ENCODE measurements around the gene ZNRF1.

The ZNRF1 gene

GRCh38 chr16:75068085-75069031 is 69.5 kb downstream of the ZNRF1 start:
- no peak overlapping the region for H3K27ac Mint-ChIP-seq (ENCODE audit: low read depth)
- ATAC-seq (replicated peaks; ENCODE audit: extremely low read depth, poor library complexity, severe bottlenecking): no peak
- DNase-seq (ENCODE audit: low spot score in 2 of 2): no peak
- H3K4me1 Mint-ChIP-seq: peaks cover 14% of the 10 kb centered on the region
- no peaks in the 10 kb centered on the region for H3K9me3 Mint-ChIP-seq
- no peaks in the 10 kb centered on the region for H3K27me3 Mint-ChIP-seq
- peaks cover 1% of the 10 kb centered on the region for H3K36me3 Mint-ChIP-seq (ENCODE audit: insufficient read depth)
- no peak overlapping the region for H3K4me3 Mint-ChIP-seq

DNA sequence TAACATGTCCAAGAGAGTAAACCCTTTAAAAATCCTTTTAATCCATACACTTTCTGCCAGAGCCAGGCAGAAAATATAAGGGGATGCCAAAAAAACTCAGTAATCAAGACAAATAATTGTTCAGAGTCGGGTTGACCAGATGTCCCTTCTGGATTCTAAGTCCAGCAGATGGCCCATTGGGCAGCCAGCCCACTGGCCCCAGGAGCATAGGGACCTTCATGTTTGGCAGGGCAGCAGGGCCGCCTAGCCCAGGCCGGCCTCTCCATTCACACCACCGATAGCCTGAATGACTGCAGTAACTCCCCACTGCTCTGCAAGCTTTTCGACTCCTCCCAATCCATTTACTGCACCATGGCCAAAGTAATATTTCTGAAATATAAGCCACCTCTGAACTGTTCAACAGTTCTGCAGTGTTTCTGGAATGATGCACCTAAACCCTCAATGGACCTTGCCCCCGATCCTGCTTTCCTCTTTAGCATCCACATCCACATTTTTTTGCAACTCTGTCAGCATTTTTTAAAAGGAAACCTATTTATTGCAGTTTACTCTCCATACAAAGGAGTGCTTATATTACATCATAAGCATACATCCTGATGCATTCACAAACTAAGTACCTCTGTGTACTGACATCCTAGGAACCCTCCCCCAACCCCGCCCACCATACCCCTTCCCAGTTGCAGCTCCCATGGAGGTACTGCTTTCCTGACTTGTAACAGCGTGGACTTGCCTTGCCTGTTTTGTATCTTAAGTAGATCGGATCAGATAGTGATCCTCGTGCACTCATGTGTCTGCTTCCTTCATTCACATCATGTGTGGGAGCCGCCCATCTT is 71.4 kb downstream of the ZNRF1 start:
- DNase-seq (ENCODE audit: low spot score in 2 of 2): no peak
- H3K36me3 Mint-ChIP-seq (ENCODE audit: insufficient read depth): peaks cover 4% of the 10 kb centered on the region
- peaks cover 15% of the 10 kb centered on the region for H3K4me1 Mint-ChIP-seq
- no peak overlapping the region for H3K27ac Mint-ChIP-seq (ENCODE audit: low read depth)
- no peaks in the 10 kb centered on the region for H3K27me3 Mint-ChIP-seq
- no peaks in the 10 kb centered on the region for H3K9me3 Mint-ChIP-seq
- no peak for ATAC-seq (replicated peaks; ENCODE audit: extremely low read depth, poor library complexity, severe bottlenecking)
- H3K4me3 Mint-ChIP-seq: no peak overlapping the region

DNA sequence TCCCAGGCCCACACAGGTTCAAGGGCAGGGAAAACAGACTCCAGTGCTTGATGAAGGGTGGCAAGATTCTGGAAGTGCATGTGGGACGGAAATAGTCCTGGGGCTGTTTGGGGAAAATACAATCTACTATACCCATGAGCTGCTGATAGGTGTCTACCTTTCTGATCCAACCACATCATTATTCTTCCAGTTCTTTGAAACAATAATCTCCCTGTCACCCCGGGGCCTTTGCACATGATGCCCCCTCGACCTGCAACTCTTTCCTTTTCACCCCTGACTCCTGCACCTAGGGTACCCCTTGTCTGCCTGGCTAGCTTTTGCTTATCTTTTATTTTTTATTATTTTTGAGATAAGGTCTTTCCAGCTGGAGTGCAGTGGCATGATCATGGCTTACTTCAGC is 72.8 kb downstream of the ZNRF1 start:
- H3K27ac Mint-ChIP-seq (ENCODE audit: low read depth): no peak overlapping the region
- H3K4me3 Mint-ChIP-seq: no peak overlapping the region
- ATAC-seq (replicated peaks; ENCODE audit: extremely low read depth, poor library complexity, severe bottlenecking) (no peak), DNase-seq (ENCODE audit: low spot score in 2 of 2) (no peak)
- no peaks in the 10 kb centered on the region for H3K9me3 Mint-ChIP-seq
- H3K27me3 Mint-ChIP-seq: no peaks in the 10 kb centered on the region
- H3K4me1 Mint-ChIP-seq: peaks cover 23% of the 10 kb centered on the region
- peaks cover 6% of the 10 kb centered on the region for H3K36me3 Mint-ChIP-seq (ENCODE audit: insufficient read depth)

- H3K27me3 Mint-ChIP-seq: no peaks in the 10 kb centered on the region
- DNase-seq (ENCODE audit: low spot score in 2 of 2): no peak
- ATAC-seq (replicated peaks; ENCODE audit: extremely low read depth, poor library complexity, severe bottlenecking): no peak
- no peaks in the 10 kb centered on the region for H3K9me3 Mint-ChIP-seq
- H3K4me3 Mint-ChIP-seq: no peak overlapping the region
- no peak overlapping the region for H3K27ac Mint-ChIP-seq (ENCODE audit: low read depth)
- H3K4me1 Mint-ChIP-seq: peaks cover 25% of the 10 kb centered on the region
- H3K36me3 Mint-ChIP-seq (ENCODE audit: insufficient read depth): peaks cover 6% of the 10 kb centered on the region
Measured at GRCh38 chr16:75072239-75072947, 73.6 kb downstream of the ZNRF1 start.

GRCh38 chr16:75073545-75074303 is 74.9 kb downstream of the ZNRF1 start:
- Mint-ChIP-seq H3K27ac (ENCODE audit: low read depth) (peak overlapping the region; percentile 62), H3K4me1 (peaks cover 28% of the 10 kb centered on the region)

DNA sequence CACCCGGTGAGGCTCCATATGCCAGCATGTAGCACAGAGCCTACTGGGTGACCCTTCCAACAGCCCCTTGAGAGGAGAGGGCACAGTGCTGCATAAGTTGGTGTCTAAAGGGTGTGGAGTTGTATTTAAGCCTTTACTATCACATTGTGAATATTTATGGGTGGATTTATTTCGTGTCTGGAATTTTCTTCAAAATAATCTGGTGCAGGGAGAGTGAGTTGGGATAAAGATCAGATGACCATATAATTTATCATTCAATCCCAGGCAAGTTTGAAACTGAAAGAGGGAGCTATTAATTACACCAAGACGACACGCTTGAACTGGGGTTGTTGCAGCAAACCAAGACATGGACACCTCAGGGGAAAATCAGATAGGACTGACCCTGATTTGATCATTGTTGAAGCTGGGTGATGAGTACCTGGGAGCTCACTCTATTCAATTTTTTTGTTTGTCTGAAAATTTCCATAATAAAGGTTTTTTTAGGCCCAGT is 75.5 kb downstream of the ZNRF1 start:
- peak overlapping the region; percentile 62 for H3K27ac Mint-ChIP-seq (ENCODE audit: low read depth)
- no peak overlapping the region for H3K4me3 Mint-ChIP-seq
- ATAC-seq (replicated peaks; ENCODE audit: extremely low read depth, poor library complexity, severe bottlenecking) (no peak), DNase-seq (ENCODE audit: low spot score in 2 of 2) (no peak)
- peaks cover 6% of the 10 kb centered on the region for H3K36me3 Mint-ChIP-seq (ENCODE audit: insufficient read depth)
- H3K27me3 Mint-ChIP-seq: no peaks in the 10 kb centered on the region
- no peaks in the 10 kb centered on the region for H3K9me3 Mint-ChIP-seq
- H3K4me1 Mint-ChIP-seq: peaks cover 30% of the 10 kb centered on the region

More at GRCh38 chr16:75073545-75074303, 74.9 kb downstream of the ZNRF1 start:
- DNase-seq (ENCODE audit: low spot score in 2 of 2) (no peak), ATAC-seq (replicated peaks; ENCODE audit: extremely low read depth, poor library complexity, severe bottlenecking) (no peak)
- H3K27me3 Mint-ChIP-seq: no peaks in the 10 kb centered on the region
- no peaks in the 10 kb centered on the region for H3K9me3 Mint-ChIP-seq
- no peak overlapping the region for H3K4me3 Mint-ChIP-seq
- peaks cover 6% of the 10 kb centered on the region for H3K36me3 Mint-ChIP-seq (ENCODE audit: insufficient read depth)

DNA sequence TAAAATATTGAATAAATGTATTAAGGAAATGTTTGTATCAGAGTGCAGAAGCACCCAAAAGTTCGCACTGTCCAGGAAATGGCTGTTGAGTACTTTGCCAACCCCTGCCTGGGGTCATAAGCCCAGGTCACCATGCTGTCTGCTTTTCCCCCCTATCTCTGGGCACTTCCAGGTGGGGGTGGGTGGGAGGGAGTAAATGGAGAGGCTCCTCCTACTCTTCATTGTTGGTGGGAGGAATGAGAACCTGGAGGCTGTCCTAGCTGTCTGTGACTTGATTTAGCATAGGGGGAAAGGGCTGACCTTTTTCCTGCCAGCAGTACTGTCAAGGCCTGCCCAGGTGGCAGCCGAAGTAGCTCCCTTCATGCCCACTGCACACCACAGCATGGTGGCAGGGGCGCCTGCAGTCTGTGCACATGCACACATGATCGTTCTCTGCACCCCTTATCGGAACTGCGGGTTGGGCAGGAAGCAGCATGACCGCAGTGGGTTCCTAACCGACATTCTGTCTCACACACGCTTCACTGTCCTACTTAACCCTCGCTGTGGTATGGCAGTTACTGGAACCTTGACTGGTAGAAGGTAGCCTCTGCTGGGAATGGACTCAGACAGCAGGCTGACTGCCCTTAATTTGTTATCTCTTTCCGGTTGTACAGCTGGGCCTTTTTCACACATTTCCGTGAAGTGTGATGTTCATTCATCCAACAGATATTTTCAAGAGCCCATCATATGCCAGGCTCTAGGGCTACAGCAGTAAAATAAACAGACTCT is 76.3 kb downstream of the ZNRF1 start:
- peaks cover 30% of the 10 kb centered on the region for H3K4me1 Mint-ChIP-seq
- peak overlapping the region; percentile 67 for H3K4me3 Mint-ChIP-seq
- H3K36me3 Mint-ChIP-seq (ENCODE audit: insufficient read depth): peaks cover 6% of the 10 kb centered on the region
- ATAC-seq (replicated peaks; ENCODE audit: extremely low read depth, poor library complexity, severe bottlenecking): peak; percentile 99
- H3K27me3 Mint-ChIP-seq: no peaks in the 10 kb centered on the region
- H3K9me3 Mint-ChIP-seq: no peaks in the 10 kb centered on the region
- peak; percentile 73 to 85 for DNase-seq (ENCODE audit: low spot score in 2 of 2)
- peak overlapping the region; percentile 94 for H3K27ac Mint-ChIP-seq (ENCODE audit: low read depth)

GRCh38 chr16:75075688-75076268 is 77.0 kb downstream of the ZNRF1 start:
- Mint-ChIP-seq H3K36me3 (ENCODE audit: insufficient read depth) (peaks cover 6% of the 10 kb centered on the region), H3K9me3 (no peaks in the 10 kb centered on the region), H3K4me3 (peak overlapping the region; percentile 67), H3K27ac (ENCODE audit: low read depth) (peak overlapping the region; percentile 94), H3K4me1 (peaks cover 30% of the 10 kb centered on the region), H3K27me3 (no peaks in the 10 kb centered on the region)
- ATAC-seq (replicated peaks; ENCODE audit: extremely low read depth, poor library complexity, severe bottlenecking) (no peak), DNase-seq (ENCODE audit: low spot score in 2 of 2) (no peak)

DNA sequence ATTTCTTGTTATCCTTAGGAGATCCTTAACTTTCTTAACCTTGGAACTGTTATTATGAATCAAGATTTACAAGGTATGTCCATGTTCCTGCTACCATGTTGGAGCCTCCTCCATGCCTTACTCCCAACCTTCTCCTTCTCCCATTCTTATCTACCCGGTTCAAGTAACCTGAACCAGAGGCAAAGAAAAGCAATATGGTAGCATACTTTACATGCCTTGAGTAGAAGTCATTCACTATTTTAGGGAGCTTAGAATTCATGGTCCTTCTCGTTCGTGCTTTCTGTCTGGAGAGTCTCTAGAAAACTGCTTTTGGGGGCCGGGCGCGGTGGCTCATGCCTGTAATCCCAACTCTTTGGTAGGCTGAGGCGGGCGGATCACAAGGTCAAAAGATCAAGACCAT is 80.1 kb downstream of the ZNRF1 start:
- Mint-ChIP-seq H3K4me3 (no peak overlapping the region), H3K27ac (ENCODE audit: low read depth) (no peak overlapping the region), H3K4me1 (peaks cover 30% of the 10 kb centered on the region)

DNA sequence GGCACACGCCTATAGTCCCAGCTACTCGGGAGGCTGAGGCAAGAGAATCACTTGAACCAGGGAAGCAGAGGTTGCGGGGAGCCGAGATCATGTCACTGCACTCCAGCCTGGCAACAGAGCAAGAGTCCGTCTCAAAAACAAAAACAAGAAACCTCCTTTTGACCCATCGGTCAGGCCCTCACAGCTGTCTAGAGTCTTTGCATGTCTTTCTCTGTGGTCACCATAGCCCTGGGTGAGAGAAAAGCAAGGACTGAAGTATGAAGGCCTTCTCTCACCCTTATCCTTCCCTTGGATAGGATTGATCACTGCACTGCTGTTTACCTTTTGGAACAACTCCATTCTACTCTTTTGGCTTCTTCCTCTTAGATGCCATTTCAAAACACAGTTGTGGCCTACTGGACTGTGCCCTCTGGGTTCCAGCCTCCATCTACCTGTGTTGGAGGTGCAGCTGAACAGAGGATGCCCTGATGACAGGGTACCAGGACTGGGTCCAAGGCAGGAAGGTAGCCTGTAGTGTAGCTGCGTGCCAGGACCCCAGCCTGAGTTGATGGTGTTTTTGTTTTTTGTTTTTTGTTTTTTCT is 80.6 kb downstream of the ZNRF1 start:
- H3K9me3 Mint-ChIP-seq: no peaks in the 10 kb centered on the region
- peaks cover 5% of the 10 kb centered on the region for H3K36me3 Mint-ChIP-seq (ENCODE audit: insufficient read depth)
- H3K27me3 Mint-ChIP-seq: no peaks in the 10 kb centered on the region
- no peak for DNase-seq (ENCODE audit: low spot score in 2 of 2)
- peaks cover 25% of the 10 kb centered on the region for H3K4me1 Mint-ChIP-seq
- no peak for ATAC-seq (replicated peaks; ENCODE audit: extremely low read depth, poor library complexity, severe bottlenecking)
- H3K27ac Mint-ChIP-seq (ENCODE audit: low read depth): no peak overlapping the region
- H3K4me3 Mint-ChIP-seq: no peak overlapping the region

More for the DNA sequence above, 80.1 kb downstream of the ZNRF1 start:
- Mint-ChIP-seq H3K36me3 (ENCODE audit: insufficient read depth) (peaks cover 5% of the 10 kb centered on the region), H3K27me3 (no peaks in the 10 kb centered on the region), H3K9me3 (no peaks in the 10 kb centered on the region)
- no peak for DNase-seq (ENCODE audit: low spot score in 2 of 2)
- ATAC-seq (replicated peaks; ENCODE audit: extremely low read depth, poor library complexity, severe bottlenecking): no peak
